ENCODE data around the gene ELMOD1.

Gene ELMOD1

GRCh38 chr11:107653076-107653475 lies 62.1 kb downstream of the ELMOD1 start:
- H3K4me3 Mint-ChIP-seq, result no peak overlapping the region
- no peak for DNase-seq (ENCODE audit: low spot score in 2 of 2)
- no peak for ATAC-seq
- no peaks in the 10 kb centered on the region for H3K4me1 Mint-ChIP-seq
- H3K9me3 Mint-ChIP-seq, result no peaks in the 10 kb centered on the region
- H3K36me3 Mint-ChIP-seq, result no peaks in the 10 kb centered on the region
- no peak overlapping the region for H3K27ac Mint-ChIP-seq

- H3K36me3 Mint-ChIP-seq, result no peaks in the 10 kb centered on the region
- no peak for DNase-seq (ENCODE audit: low spot score in 2 of 2)
- no peak for ATAC-seq
- no peaks in the 10 kb centered on the region for H3K4me1 Mint-ChIP-seq
- no peaks in the 10 kb centered on the region for H3K9me3 Mint-ChIP-seq
- H3K4me3 Mint-ChIP-seq, result no peak overlapping the region
- H3K27ac Mint-ChIP-seq, result no peak overlapping the region
Observed at GRCh38 chr11:107655602-107656001, 64.7 kb downstream of the ELMOD1 start.

- Mint-ChIP-seq H3K36me3 (no peaks in the 10 kb centered on the region), H3K9me3 (no peaks in the 10 kb centered on the region), H3K4me3 (no peak overlapping the region), H3K27ac (no peak overlapping the region), H3K4me1 (no peaks in the 10 kb centered on the region)
- DNase-seq (ENCODE audit: low spot score in 2 of 2) (no peak), ATAC-seq (no peak)
Observed at GRCh38 chr11:107659310-107659709, 68.4 kb downstream of the ELMOD1 start.

GRCh38 chr11:107660066-107660465 lies 69.1 kb downstream of the ELMOD1 start:
- no peaks in the 10 kb centered on the region for H3K36me3 Mint-ChIP-seq
- no peaks in the 10 kb centered on the region for H3K4me1 Mint-ChIP-seq
- no peak for ATAC-seq
- no peaks in the 10 kb centered on the region for H3K9me3 Mint-ChIP-seq
- H3K27ac Mint-ChIP-seq, result no peak overlapping the region
- no peak overlapping the region for H3K4me3 Mint-ChIP-seq
- no peak for DNase-seq (ENCODE audit: low spot score in 2 of 2)

GRCh38 chr11:107661656-107662055 lies 70.7 kb downstream of the ELMOD1 start:
- Mint-ChIP-seq H3K4me1 (no peaks in the 10 kb centered on the region), H3K36me3 (no peaks in the 10 kb centered on the region), H3K4me3 (no peak overlapping the region), H3K9me3 (no peaks in the 10 kb centered on the region), H3K27ac (no peak overlapping the region)
- no peak for DNase-seq (ENCODE audit: low spot score in 2 of 2)
- no peak for ATAC-seq

- H3K27ac Mint-ChIP-seq, result no peak overlapping the region
- no peaks in the 10 kb centered on the region for H3K36me3 Mint-ChIP-seq
- H3K9me3 Mint-ChIP-seq, result no peaks in the 10 kb centered on the region
- DNase-seq (ENCODE audit: low spot score in 2 of 2) (no peak), ATAC-seq (no peak)
- H3K4me1 Mint-ChIP-seq, result no peaks in the 10 kb centered on the region
- H3K4me3 Mint-ChIP-seq, result no peak overlapping the region
Observed at GRCh38 chr11:107665018-107665417, 74.1 kb downstream of the ELMOD1 start.

GRCh38 chr11:107666911-107667613 lies 76.1 kb downstream of the ELMOD1 start:
- Mint-ChIP-seq H3K27ac (no peak overlapping the region), H3K4me3 (no peak overlapping the region), H3K9me3 (no peaks in the 10 kb centered on the region), H3K36me3 (no peaks in the 10 kb centered on the region), H3K4me1 (no peaks in the 10 kb centered on the region)
- DNase-seq (ENCODE audit: low spot score in 2 of 2) (no peak), ATAC-seq (no peak)

- no peak overlapping the region for H3K27ac Mint-ChIP-seq
- no peaks in the 10 kb centered on the region for H3K4me1 Mint-ChIP-seq
- ATAC-seq (no peak), DNase-seq (ENCODE audit: low spot score in 2 of 2) (no peak)
- no peaks in the 10 kb centered on the region for H3K9me3 Mint-ChIP-seq
- no peaks in the 10 kb centered on the region for H3K36me3 Mint-ChIP-seq
- H3K4me3 Mint-ChIP-seq, result no peak overlapping the region
Observed at GRCh38 chr11:107669191-107669740, 78.3 kb downstream of the ELMOD1 start.

GRCh38 chr11:107669893-107670601 lies 79.1 kb downstream of the ELMOD1 start:
- Mint-ChIP-seq H3K27ac (no peak overlapping the region), H3K4me3 (no peak overlapping the region), H3K4me1 (no peaks in the 10 kb centered on the region), H3K9me3 (no peaks in the 10 kb centered on the region), H3K36me3 (no peaks in the 10 kb centered on the region)
- DNase-seq (ENCODE audit: low spot score in 2 of 2), result no peak
- ATAC-seq, result no peak

GRCh38 chr11:107675902-107676301 lies 85.0 kb downstream of the ELMOD1 start:
- Mint-ChIP-seq H3K36me3 (no peaks in the 10 kb centered on the region), H3K27ac (no peak overlapping the region), H3K4me3 (no peak overlapping the region), H3K9me3 (no peaks in the 10 kb centered on the region), H3K4me1 (no peaks in the 10 kb centered on the region)
- no peak for ATAC-seq
- DNase-seq (ENCODE audit: low spot score in 2 of 2), result no peak

- Mint-ChIP-seq H3K4me1 (no peaks in the 10 kb centered on the region), H3K36me3 (no peaks in the 10 kb centered on the region), H3K27ac (no peak overlapping the region), H3K9me3 (no peaks in the 10 kb centered on the region), H3K4me3 (no peak overlapping the region)
- no peak for DNase-seq (ENCODE audit: low spot score in 2 of 2)
- peak; percentile 32 for ATAC-seq
Observed at GRCh38 chr11:107676336-107677057, 85.5 kb downstream of the ELMOD1 start.

GRCh38 chr11:107677924-107678631 lies 87.1 kb downstream of the ELMOD1 start:
- ATAC-seq (no peak), DNase-seq (ENCODE audit: low spot score in 2 of 2) (no peak)
- no peak overlapping the region for H3K27ac Mint-ChIP-seq
- no peaks in the 10 kb centered on the region for H3K36me3 Mint-ChIP-seq
- no peaks in the 10 kb centered on the region for H3K4me1 Mint-ChIP-seq
- no peaks in the 10 kb centered on the region for H3K9me3 Mint-ChIP-seq
- H3K4me3 Mint-ChIP-seq, result no peak overlapping the region

- Mint-ChIP-seq H3K4me1 (no peaks in the 10 kb centered on the region), H3K4me3 (no peak overlapping the region), H3K27ac (no peak overlapping the region), H3K9me3 (no peaks in the 10 kb centered on the region), H3K36me3 (no peaks in the 10 kb centered on the region)
- no peak for ATAC-seq
- no peak for DNase-seq (ENCODE audit: low spot score in 2 of 2)
Observed at GRCh38 chr11:107678632-107678971, 87.7 kb downstream of the ELMOD1 start.

GRCh38 chr11:107679255-107680024 lies 88.5 kb downstream of the ELMOD1 start:
- ATAC-seq, result no peak
- no peaks in the 10 kb centered on the region for H3K4me1 Mint-ChIP-seq

GRCh38 chr11:107682171-107682570 lies 91.2 kb downstream of the ELMOD1 start:
- Mint-ChIP-seq H3K36me3 (no peaks in the 10 kb centered on the region), H3K9me3 (no peaks in the 10 kb centered on the region), H3K4me1 (no peaks in the 10 kb centered on the region), H3K4me3 (no peak overlapping the region), H3K27ac (no peak overlapping the region)
- ATAC-seq (no peak), DNase-seq (ENCODE audit: low spot score in 2 of 2) (no peak)

More at GRCh38 chr11:107679255-107680024, 88.5 kb downstream of the ELMOD1 start:
- DNase-seq (ENCODE audit: low spot score in 2 of 2), result no peak
- no peaks in the 10 kb centered on the region for H3K36me3 Mint-ChIP-seq
- no peak overlapping the region for H3K27ac Mint-ChIP-seq
- H3K4me3 Mint-ChIP-seq, result no peak overlapping the region
- no peaks in the 10 kb centered on the region for H3K9me3 Mint-ChIP-seq
